ENCODE data around the gene LPP.

DNA sequence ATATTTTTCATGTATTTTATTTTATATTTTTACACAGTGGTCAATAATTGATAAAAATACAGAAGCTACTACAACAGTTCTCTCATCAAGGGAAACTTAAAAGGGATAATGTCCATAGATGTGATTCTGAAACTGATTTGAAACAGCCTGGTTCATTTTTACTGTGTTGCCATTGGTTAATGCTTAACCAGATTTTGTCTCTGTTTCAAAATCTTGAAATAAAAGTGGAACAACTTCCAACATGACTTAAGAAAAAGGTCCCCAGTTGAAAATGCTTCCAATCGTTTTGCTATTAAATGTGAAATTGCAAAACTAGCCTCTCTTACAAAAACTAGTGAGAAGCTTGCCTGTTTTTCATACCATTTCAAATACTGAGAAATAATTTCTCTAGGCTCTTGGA is 240.7 kb downstream of the LPP start:
- TF ChIP-seq EZH2 (IDR thresholded peaks at IDR 0.05) (no peak), POLR2AphosphoS5 (IDR thresholded peaks at IDR 0.05; ENCODE audit: borderline replicate concordance, low read depth, low read length) (no peak)

All from SK-N-MC (cell line).